ENCODE data around the gene BICDL1. TPM values are rescaled to one million over a fixed set of nuclear protein-coding genes. Genes with fewer than 3 reads are reported as not detected.

Gene BICDL1
- total and polyA plus RNA-seq, 10 of the 15 experiments (the other 5 are each of a cell fraction or from before 2014, with no cell fraction given): 0.72 to 12.3 (median 4.2) TPM

DNA sequence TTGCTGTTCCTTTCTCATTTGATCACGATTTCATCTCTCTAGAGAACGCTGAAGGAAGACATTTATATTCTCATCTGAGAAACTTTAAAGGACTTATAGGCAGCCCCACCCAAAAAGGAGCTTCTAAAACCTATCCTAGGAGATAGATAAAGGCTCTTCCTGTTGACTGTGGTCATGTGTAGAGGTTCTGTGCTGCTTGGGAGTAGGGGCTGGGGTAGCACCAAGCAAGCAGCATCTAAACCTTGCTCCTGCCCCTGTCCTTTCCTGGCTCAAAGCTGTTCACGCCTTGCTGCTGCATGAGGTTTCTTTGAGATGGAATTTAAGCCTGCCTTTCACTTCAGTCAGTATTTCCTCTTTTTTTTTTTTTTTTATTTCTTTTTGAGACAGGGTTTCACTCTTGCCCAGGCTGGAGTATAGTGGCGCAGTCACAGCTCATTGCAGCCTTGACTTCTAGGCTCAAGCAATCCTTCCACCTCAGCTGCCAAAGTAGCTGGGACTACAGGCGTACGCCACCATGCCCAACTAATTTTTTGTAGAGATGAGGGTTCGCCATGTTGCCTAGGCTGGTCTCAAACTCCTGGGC is 86.1 kb downstream of the BICDL1 start (continued):
- no peak for TF ChIP-seq NFXL1 (IDR thresholded peaks at IDR 0.05; ENCODE audit: borderline replicate concordance)
- TF ChIP-seq, protein P1, sequence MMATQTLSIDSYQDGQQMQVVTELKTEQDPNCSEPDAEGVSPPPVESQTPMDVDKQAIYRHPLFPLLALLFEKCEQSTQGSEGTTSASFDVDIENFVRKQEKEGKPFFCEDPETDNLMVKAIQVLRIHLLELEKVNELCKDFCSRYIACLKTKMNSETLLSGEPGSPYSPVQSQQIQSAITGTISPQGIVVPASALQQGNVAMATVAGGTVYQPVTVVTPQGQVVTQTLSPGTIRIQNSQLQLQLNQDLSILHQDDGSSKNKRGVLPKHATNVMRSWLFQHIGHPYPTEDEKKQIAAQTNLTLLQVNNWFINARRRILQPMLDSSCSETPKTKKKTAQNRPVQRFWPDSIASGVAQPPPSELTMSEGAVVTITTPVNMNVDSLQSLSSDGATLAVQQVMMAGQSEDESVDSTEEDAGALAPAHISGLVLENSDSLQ (IDR thresholded peaks at IDR 0.05): no peak
- TF ChIP-seq, protein P2, sequence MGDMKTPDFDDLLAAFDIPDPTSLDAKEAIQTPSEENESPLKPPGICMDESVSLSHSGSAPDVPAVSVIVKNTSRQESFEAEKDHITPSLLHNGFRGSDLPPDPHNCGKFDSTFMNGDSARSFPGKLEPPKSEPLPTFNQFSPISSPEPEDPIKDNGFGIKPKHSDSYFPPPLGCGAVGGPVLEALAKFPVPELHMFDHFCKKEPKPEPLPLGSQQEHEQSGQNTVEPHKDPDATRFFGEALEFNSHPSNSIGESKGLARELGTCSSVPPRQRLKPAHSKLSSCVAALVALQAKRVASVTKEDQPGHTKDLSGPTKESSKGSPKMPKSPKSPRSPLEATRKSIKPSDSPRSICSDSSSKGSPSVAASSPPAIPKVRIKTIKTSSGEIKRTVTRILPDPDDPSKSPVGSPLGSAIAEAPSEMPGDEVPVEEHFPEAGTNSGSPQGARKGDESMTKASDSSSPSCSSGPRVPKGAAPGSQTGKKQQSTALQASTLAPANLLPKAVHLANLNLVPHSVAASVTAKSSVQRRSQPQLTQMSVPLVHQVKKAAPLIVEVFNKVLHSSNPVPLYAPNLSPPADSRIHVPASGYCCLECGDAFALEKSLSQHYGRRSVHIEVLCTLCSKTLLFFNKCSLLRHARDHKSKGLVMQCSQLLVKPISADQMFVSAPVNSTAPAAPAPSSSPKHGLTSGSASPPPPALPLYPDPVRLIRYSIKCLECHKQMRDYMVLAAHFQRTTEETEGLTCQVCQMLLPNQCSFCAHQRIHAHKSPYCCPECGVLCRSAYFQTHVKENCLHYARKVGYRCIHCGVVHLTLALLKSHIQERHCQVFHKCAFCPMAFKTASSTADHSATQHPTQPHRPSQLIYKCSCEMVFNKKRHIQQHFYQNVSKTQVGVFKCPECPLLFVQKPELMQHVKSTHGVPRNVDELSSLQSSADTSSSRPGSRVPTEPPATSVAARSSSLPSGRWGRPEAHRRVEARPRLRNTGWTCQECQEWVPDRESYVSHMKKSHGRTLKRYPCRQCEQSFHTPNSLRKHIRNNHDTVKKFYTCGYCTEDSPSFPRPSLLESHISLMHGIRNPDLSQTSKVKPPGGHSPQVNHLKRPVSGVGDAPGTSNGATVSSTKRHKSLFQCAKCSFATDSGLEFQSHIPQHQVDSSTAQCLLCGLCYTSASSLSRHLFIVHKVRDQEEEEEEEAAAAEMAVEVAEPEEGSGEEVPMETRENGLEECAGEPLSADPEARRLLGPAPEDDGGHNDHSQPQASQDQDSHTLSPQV (IDR thresholded peaks at IDR 0.05): no peak

DNA sequence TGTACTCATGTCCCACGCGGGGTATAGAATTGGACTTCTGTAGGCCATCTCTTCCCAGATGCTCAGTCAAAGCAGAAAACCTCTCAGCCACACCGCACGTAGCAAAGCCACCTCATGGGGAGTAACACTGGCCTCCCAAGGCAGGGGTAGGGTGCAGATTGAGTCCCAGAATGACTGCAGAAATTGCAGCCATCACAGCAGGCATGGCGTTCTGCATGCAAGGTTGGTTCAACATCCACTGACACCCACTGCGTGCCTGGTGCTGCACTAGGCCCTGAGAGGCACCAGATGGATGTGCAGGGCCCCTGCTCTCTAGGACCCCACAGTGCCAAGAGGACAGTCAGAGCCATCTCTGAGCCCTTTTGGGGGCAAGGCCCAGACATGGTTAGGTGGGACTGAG is 87.6 kb downstream of the BICDL1 start:
- no peaks in the 10 kb centered on the region for H3K9me3 ChIP-seq (replicated peaks; ENCODE audit: control insufficient read depth, insufficient read depth, low read length)
- SMC1A ChIA-PET (ENCODE audit: uncharacterized antibody, unreplicated experiment): no interaction called here
- H3K79me2 ChIP-seq (ENCODE audit: control insufficient read depth, insufficient read depth, low read length): no peaks in the 10 kb centered on the region
- DNase-seq (ENCODE audit: low read depth, low spot score) (no peak), FAIRE-seq (no peak), ATAC-seq (no peak)
- POLR2A ChIA-PET: no interaction called here
- WGBS (ENCODE audit: insufficient coverage, insufficient replicate concordance, low lambda C conversion rate, missing lambda C conversion rate): 90% methylated on average over 6 of the region's 6 CpGs
- intact Hi-C loops (cut with micrococcal nuclease; ENCODE audit: unreplicated experiment) (no loop called here), in situ Hi-C loops (cut with MboI) (no loop called here)
- H3K4me1 ChIP-seq (ENCODE audit: control insufficient read depth, insufficient read depth, low read length): no peaks in the 10 kb centered on the region
- H3K4me3 ChIP-seq: no peak overlapping the region
- H4K20me1 ChIP-seq (ENCODE audit: control insufficient read depth, insufficient read depth): no peaks in the 10 kb centered on the region
- H3K9ac ChIP-seq (ENCODE audit: control insufficient read depth, insufficient read depth, low read length): no peak overlapping the region
- no peak overlapping the region for H3K4me2 ChIP-seq (ENCODE audit: control insufficient read depth, insufficient read depth)
- CTCF ChIA-PET: no interaction called here
- RAD21 ChIA-PET (ENCODE audit: unreplicated experiment): no interaction called here
- no peak overlapping the region for H2AFZ ChIP-seq (ENCODE audit: control insufficient read depth, low read depth, low read length)
- no TSS peak for BruUV-seq (replicated peaks)
- H3K27me3 ChIP-seq (replicated peaks in 1 of 2; ENCODE audit: control insufficient read depth in 2 of 2, insufficient read depth in 2 of 2, low read length in 1 of 2): no peaks in the 10 kb centered on the region
- H3K27ac ChIP-seq (ENCODE audit: control insufficient read depth, insufficient read depth): no peak overlapping the region
- peaks cover 0 to 1% of the 10 kb centered on the region in 2 experiments; a peak in 2 of 4 replicates for H3K36me3 ChIP-seq (ENCODE audit: control insufficient read depth in 2 of 2, insufficient read depth in 2 of 2, low read length in 1 of 2)
- TF ChIP-seq MTA2 (IDR thresholded peaks at IDR 0.05; ENCODE audit: low read depth) (no peak), TCF3 (IDR thresholded peaks at IDR 0.05; ENCODE audit: borderline replicate concordance, insufficient read depth, low read depth, low read length) (no peak), CEBPB (IDR thresholded peaks at IDR 0.05; ENCODE audit: borderline replicate concordance in 1 of 2, low read depth in 2 of 2, low read length in 2 of 2) (no peak), PAX5 (IDR thresholded peaks at IDR 0.05; ENCODE audit: borderline replicate concordance, low read depth, low read length) (no peak), CBFB (IDR thresholded peaks at IDR 0.05; ENCODE audit: low read depth) (no peak), POLR2AphosphoS5 (IDR thresholded peaks at IDR 0.05; ENCODE audit: low read length) (no peak), NFYB (IDR thresholded peaks at IDR 0.05; ENCODE audit: insufficient read depth, low read depth, low read length) (no peak), IRF4 (IDR thresholded peaks at IDR 0.05; ENCODE audit: low read depth, low read length) (no peak), EED (IDR thresholded peaks at IDR 0.05; ENCODE audit: low read depth) (no peak), LARP7 (IDR thresholded peaks at IDR 0.05) (no peak), CHD2 (IDR thresholded peaks at IDR 0.05; ENCODE audit: borderline replicate concordance, low read depth, low read length) (no peak), CBX5 (IDR thresholded peaks at IDR 0.05; ENCODE audit: low read depth) (no peak)
- TF ChIP-seq, protein P3, sequence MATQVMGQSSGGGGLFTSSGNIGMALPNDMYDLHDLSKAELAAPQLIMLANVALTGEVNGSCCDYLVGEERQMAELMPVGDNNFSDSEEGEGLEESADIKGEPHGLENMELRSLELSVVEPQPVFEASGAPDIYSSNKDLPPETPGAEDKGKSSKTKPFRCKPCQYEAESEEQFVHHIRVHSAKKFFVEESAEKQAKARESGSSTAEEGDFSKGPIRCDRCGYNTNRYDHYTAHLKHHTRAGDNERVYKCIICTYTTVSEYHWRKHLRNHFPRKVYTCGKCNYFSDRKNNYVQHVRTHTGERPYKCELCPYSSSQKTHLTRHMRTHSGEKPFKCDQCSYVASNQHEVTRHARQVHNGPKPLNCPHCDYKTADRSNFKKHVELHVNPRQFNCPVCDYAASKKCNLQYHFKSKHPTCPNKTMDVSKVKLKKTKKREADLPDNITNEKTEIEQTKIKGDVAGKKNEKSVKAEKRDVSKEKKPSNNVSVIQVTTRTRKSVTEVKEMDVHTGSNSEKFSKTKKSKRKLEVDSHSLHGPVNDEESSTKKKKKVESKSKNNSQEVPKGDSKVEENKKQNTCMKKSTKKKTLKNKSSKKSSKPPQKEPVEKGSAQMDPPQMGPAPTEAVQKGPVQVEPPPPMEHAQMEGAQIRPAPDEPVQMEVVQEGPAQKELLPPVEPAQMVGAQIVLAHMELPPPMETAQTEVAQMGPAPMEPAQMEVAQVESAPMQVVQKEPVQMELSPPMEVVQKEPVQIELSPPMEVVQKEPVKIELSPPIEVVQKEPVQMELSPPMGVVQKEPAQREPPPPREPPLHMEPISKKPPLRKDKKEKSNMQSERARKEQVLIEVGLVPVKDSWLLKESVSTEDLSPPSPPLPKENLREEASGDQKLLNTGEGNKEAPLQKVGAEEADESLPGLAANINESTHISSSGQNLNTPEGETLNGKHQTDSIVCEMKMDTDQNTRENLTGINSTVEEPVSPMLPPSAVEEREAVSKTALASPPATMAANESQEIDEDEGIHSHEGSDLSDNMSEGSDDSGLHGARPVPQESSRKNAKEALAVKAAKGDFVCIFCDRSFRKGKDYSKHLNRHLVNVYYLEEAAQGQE (IDR thresholded peaks at IDR 0.05; ENCODE audit: low read depth, low read length): no peak
